Upper lobe of right lung (tissue), 1 donor: ENCODE data around the gene MGRN1. TPM values are rescaled to one million over a fixed set of nuclear protein-coding genes. Genes with fewer than 3 reads are reported as not detected.

ENCODE experiments used
- ATAC-seq: fragments of 200-7000 bp; cut with Tn5 transposase; one replicate; pipeline ENCODE4 v1.9.1; 2020; ENCODE audit warnings: mild to moderate bottlenecking, moderate library complexity
- DNase-seq: peaks from one replicate; pipeline ENCODE4 v3.0.0-alpha.2; 2020
- H3K27ac ChIP-seq: fragments of 200-600 bp; one replicate; pipeline ENCODE4 v1.8.0; 2022
- H3K27me3 ChIP-seq: fragments of 200-600 bp; one replicate; pipeline ENCODE4 v1.8.0; 2022; ENCODE audit warnings: mild to moderate bottlenecking
- H3K36me3 ChIP-seq: fragments of 200-600 bp; one replicate; pipeline ENCODE4 v1.8.0; 2022
- H3K4me1 ChIP-seq: fragments of 200-600 bp; one replicate; pipeline ENCODE4 v1.8.0; 2022
- H3K4me3 ChIP-seq: fragments of 200-600 bp; one replicate; pipeline ENCODE4 v1.8.0; 2022; ENCODE audit warnings: mild to moderate bottlenecking
- H3K9me3 ChIP-seq: fragments of 200-600 bp; one replicate; pipeline ENCODE4 v1.8.0; 2022
- intact Hi-C: fragments of 100-400 bp; cut with DNase I; formaldehyde crosslinking; loops from one replicate; pipeline ENCODE4 v1.11.0; 2022
- total RNA-seq: library from RNA; stranded (reverse); fragmentation: NEBNext Ultra II Directional; extraction: Animal tissue kit (Norgen Biotek cat#: 25700); gene quantifications from one replicate; pipeline ENCODE4 v1.2.1, GENCODE V29; 2021
- TF ChIP-seq, protein P1 (sequence below): fragments of 200-600 bp; IDR thresholded peaks from one replicate; pipeline ENCODE4 v1.8.0; 2022; ENCODE audit warnings: antibody characterized with exemption
- donor health status: DM: no; HTN: yes; CAD: no; lungs with severe emphysema.

Gene MGRN1
- total RNA-seq, 1 donor from 2014 or later: 81.3 TPM

DNA sequence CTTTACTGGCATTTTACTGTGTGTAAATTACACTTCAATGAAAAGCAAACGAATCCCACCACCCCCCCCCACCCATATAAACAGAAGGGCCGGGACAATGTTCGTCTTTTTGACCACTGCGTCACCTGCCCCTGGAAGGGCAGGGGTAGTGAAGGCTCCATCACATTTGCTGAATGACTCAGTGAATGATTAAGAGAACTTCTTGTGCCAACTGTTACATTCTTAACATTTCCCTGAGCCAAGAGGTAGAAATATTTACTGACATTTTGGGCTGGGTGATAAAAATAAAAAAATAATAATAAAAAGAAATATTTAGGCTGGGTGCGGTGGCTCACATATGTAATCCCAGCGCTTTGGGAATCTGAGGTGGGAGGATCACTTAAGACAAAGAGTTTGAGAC lies 44.4 kb upstream of the MGRN1 start:
- Histone ChIP-seq H3K4me3 (no peak overlapping the region), H3K36me3 (no peaks in the 10 kb centered on the region), H3K27me3 (no peaks in the 10 kb centered on the region), H3K4me1 (no peaks in the 10 kb centered on the region), H3K9me3 (no peaks in the 10 kb centered on the region), H3K27ac (no peak overlapping the region)
- no peak for DNase-seq
- ATAC-seq: no peak
- intact Hi-C loops: no loop called here
- TF ChIP-seq, protein P1, sequence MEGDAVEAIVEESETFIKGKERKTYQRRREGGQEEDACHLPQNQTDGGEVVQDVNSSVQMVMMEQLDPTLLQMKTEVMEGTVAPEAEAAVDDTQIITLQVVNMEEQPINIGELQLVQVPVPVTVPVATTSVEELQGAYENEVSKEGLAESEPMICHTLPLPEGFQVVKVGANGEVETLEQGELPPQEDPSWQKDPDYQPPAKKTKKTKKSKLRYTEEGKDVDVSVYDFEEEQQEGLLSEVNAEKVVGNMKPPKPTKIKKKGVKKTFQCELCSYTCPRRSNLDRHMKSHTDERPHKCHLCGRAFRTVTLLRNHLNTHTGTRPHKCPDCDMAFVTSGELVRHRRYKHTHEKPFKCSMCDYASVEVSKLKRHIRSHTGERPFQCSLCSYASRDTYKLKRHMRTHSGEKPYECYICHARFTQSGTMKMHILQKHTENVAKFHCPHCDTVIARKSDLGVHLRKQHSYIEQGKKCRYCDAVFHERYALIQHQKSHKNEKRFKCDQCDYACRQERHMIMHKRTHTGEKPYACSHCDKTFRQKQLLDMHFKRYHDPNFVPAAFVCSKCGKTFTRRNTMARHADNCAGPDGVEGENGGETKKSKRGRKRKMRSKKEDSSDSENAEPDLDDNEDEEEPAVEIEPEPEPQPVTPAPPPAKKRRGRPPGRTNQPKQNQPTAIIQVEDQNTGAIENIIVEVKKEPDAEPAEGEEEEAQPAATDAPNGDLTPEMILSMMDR: no peak

DNA sequence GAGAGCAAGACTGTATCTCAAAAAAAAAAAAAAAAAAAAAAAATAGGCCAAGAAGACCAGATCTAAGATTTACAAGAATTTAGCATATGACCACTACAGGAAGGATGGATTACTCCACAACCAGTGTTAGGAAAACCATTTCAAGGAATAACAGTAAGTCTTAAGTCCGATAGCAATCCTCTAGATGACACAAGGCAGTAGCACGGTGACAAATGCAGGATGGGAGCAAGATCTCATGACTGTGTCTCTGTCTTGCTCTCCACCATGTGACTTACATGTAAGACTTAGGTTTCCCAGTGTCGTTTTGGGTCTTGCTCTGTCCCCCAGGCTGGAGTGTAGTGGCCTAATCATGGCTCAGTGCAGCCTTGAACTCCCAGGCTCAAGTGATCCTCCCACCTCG lies 40.7 kb upstream of the MGRN1 start:
- DNase-seq (no peak), ATAC-seq (peak; percentile 53)
- Histone ChIP-seq H3K4me1 (no peaks in the 10 kb centered on the region), H3K27ac (no peak overlapping the region), H3K4me3 (no peak overlapping the region), H3K27me3 (no peaks in the 10 kb centered on the region), H3K36me3 (no peaks in the 10 kb centered on the region), H3K9me3 (no peaks in the 10 kb centered on the region)
- TF ChIP-seq, protein P1: no peak
- intact Hi-C loops: no loop called here

GRCh38 chr16:4586291-4586690 lies 38.3 kb upstream of the MGRN1 start:
- no peak overlapping the region for H3K4me3 ChIP-seq
- H3K27me3 ChIP-seq: no peaks in the 10 kb centered on the region
- TF ChIP-seq, protein P1: no peak
- H3K9me3 ChIP-seq: no peaks in the 10 kb centered on the region
- intact Hi-C loops: no loop called here
- no peak for DNase-seq
- H3K4me1 ChIP-seq: no peaks in the 10 kb centered on the region
- H3K36me3 ChIP-seq: no peaks in the 10 kb centered on the region
- H3K27ac ChIP-seq: no peak overlapping the region
- no peak for ATAC-seq

DNA sequence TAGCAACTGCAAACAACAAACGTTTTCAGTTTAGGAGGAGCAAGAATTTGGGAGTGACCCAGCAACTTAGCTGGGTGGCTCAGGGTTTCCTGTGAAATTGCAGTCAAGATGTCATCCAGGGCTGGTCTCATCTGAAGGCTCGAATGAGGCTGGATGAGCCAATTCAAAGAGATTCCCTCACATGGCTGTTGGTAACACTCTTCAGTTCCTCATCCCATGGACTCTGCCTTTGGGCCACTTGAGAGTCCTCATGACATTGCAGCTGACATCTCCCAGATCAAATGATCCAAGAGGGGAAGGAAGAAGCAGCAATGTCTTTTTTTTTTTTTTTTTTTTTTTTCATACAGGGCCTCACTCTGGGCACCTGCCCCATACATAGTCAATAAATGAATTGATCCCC lies 36.2 kb upstream of the MGRN1 start:
- DNase-seq (no peak), ATAC-seq (no peak)
- Histone ChIP-seq H3K27me3 (no peaks in the 10 kb centered on the region), H3K9me3 (no peaks in the 10 kb centered on the region), H3K4me3 (no peak overlapping the region), H3K27ac (no peak overlapping the region), H3K4me1 (no peaks in the 10 kb centered on the region), H3K36me3 (no peaks in the 10 kb centered on the region)
- intact Hi-C loops: no loop called here
- TF ChIP-seq, protein P1: no peak

DNA sequence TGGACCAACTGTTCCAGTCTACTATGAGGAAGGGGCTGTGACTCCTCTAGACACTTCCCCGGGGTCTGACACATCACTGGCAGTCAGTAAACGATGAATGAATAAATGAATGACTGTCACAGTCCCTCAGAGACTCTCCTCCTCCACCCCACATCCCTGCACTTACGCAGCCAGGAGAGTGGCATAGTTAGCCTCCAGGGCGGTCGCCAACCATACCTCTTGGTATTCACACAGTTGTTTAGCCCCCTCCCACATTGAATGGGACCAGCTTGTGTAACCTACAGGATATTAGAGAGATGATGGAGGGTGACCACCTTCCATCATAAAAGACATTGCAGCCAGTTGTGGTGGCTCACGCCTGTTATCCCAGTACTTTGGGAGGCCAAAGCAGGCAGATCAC lies 35.7 kb upstream of the MGRN1 start:
- TF ChIP-seq, protein P1: no peak
- ATAC-seq: no peak
- Histone ChIP-seq H3K36me3 (no peaks in the 10 kb centered on the region), H3K27ac (no peak overlapping the region), H3K27me3 (no peaks in the 10 kb centered on the region), H3K4me3 (no peak overlapping the region), H3K9me3 (no peaks in the 10 kb centered on the region), H3K4me1 (no peaks in the 10 kb centered on the region)
- no peak for DNase-seq
- intact Hi-C loops: no loop called here

DNA sequence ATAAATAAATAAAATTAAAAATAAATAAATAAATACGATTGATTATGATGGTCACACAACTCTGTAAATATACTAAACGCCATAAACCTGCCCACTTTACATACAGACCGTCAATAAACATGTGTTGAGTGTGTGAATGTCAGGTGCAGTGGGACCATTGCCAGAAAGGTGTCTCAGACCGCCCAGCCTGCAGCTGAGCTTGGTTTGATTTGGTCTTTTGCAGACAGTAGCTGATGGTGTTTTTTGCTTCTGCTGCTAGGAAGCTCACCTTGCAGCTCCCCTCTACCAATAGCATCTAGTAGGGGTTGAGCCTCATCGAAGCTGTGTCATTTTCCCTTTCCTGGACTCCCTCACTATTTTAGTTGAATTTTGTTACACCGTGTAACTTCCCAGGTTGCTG lies 33.4 kb upstream of the MGRN1 start:
- Histone ChIP-seq H3K4me1 (no peaks in the 10 kb centered on the region), H3K27me3 (no peaks in the 10 kb centered on the region), H3K4me3 (no peak overlapping the region), H3K36me3 (no peaks in the 10 kb centered on the region), H3K9me3 (no peaks in the 10 kb centered on the region), H3K27ac (no peak overlapping the region)
- TF ChIP-seq, protein P1: no peak
- ATAC-seq (no peak), DNase-seq (no peak)
- intact Hi-C loops: no loop called here
